Panc1 (cell line): Measurements from ENCODE around the gene TPP1. TPM values are rescaled to one million over a fixed set of nuclear protein-coding genes. Genes with fewer than 3 reads are reported as not detected.

Experiments
- ATAC-seq: fragments of 200-7000 bp; cut with Tn5 transposase; 2 replicates; pipeline ENCODE4 v1.9.1; 2020; ENCODE audit warnings: mild to moderate bottlenecking, moderate library complexity
- BruUV-seq: library from RNA; stranded (reverse); fragments of 400-500 nt; replicated peaks from 2 replicates; lab custom pipeline; 2021; lab: Mats Ljungman, UMichigan
- CTCF ChIA-PET: fragments of 300-600 bp; sonication (Branson Sonifier 250); formaldehyde crosslinking; loops from one replicate; lab custom pipeline; 2022; ENCODE audit warnings: antibody characterized with exemption; lab: Charles Lee
- POLR2A ChIA-PET: fragments of 300-600 bp; sonication (Branson Sonifier 250); formaldehyde crosslinking; loops from one replicate; lab custom pipeline; 2022; ENCODE audit warnings: antibody characterized with exemption; lab: Charles Lee
- DNase-seq: peaks from one replicate; pipeline ENCODE4 v3.0.0-alpha.2; 2010; ENCODE audit warnings: low read depth, low spot score
- H3K27ac ChIP-seq: 2 replicates; pipeline ENCODE4 v1.5.1; 2011; ENCODE audit warnings: mild to moderate bottlenecking, low read length, inconsistent platforms
- H3K27me3 ChIP-seq: fragments of 200-500 bp; sonication (Bioruptor generic); 2 replicates; pipeline ENCODE4 v1.6.0; 2014; ENCODE audit warnings: low read length, inconsistent platforms; ENCODE audit not compliant: control insufficient read depth, insufficient read depth
- H3K36me3 ChIP-seq: fragments of 200-500 bp; sonication (Bioruptor generic); 2 replicates; pipeline ENCODE4 v1.5.1; 2014; ENCODE audit warnings: inconsistent platforms, mild to moderate bottlenecking, low read length, moderate library complexity; ENCODE audit not compliant: control insufficient read depth, insufficient read depth
- H3K4me1 ChIP-seq: 2 replicates; pipeline ENCODE4 v1.5.1; 2011; ENCODE audit warnings: inconsistent platforms, mild to moderate bottlenecking, low read length, moderate library complexity; ENCODE audit not compliant: control insufficient read depth, insufficient read depth
- H3K4me3 ChIP-seq, 2 experiments: 2 replicates each; pipeline ENCODE4 v1.5.1; 2011 to 2012; ENCODE audit warnings: low read depth in 2 of 2, low read length in 2 of 2, mild to moderate bottlenecking in 2 of 2, inconsistent platforms in 1 of 2, moderate library complexity in 1 of 2
- H3K9me3 ChIP-seq: fragments of 200-500 bp; sonication (Bioruptor generic); 2 replicates; pipeline ENCODE4 v1.5.1; 2014; ENCODE audit warnings: low read depth, mild to moderate bottlenecking, inconsistent platforms, low read length, moderate library complexity; ENCODE audit not compliant: control insufficient read depth, insufficient read depth
- POLR2AphosphoS5 ChIP-seq: IDR thresholded peaks from 2 replicates; pipeline ENCODE4 v1.6.1; 2012; ENCODE audit warnings: mild to moderate bottlenecking, low read depth, low read length, moderate library complexity
- REST ChIP-seq, 2 experiments: IDR thresholded peaks; 2 replicates each; pipeline ENCODE4 v1.6.1; 2011 to 2012; ENCODE audit warnings: low read depth in 2 of 2, control low read depth in 1 of 2, low read length in 1 of 2, mild to moderate bottlenecking in 1 of 2, moderate library complexity in 1 of 2; ENCODE audit not compliant: insufficient read depth in 1 of 2
- SIN3A ChIP-seq: IDR thresholded peaks from 2 replicates; pipeline ENCODE4 v1.6.1; 2012; ENCODE audit warnings: low read depth, mild to moderate bottlenecking, low read length, moderate library complexity, borderline replicate concordance; ENCODE audit not compliant: insufficient read depth
- TCF7L2 ChIP-seq: IDR thresholded peaks from 2 replicates; pipeline ENCODE4 v1.6.1; 2011; ENCODE audit warnings: mild to moderate bottlenecking, low read depth, low read length, inconsistent platforms
- in situ Hi-C: cut with HindIII; loops from 2 replicates; pipeline ENCODE4 v1.10.0; 2016; ENCODE audit warnings: low sequenced_read_pairs, low pct_unique_long_range_greater_than_20kb
- intact Hi-C: fragments of 100-400 bp; cut with micrococcal nuclease; formaldehyde crosslinking; loops from one replicate; pipeline ENCODE4 v1.10.0; 2022; ENCODE audit not compliant: unreplicated experiment
- total RNA-seq: library from RNA; stranded (reverse); gene quantifications from one replicate; pipeline ENCODE4 v1.2.1, GENCODE V29; 2021; ENCODE audit not compliant: unreplicated experiment
- TF ChIP-seq, protein P1 (sequence below): fragments of 450-650 bp; IDR thresholded peaks from 2 replicates; pipeline ENCODE4 v1.5.1; 2017; ENCODE audit warnings: mild to moderate bottlenecking

Gene TPP1
- total RNA-seq, 1 experiment from 2014 or later: 200 TPM

GRCh38 chr11:6655020-6655789, 36.0 kb upstream of the TPP1 start:
- ATAC-seq (peak; percentile 51), DNase-seq (no peak)
- H3K36me3 ChIP-seq: no peaks in the 10 kb centered on the region; the same call in 1 of the 2 replicates
- intact Hi-C loops (no loop called here), in situ Hi-C loops (no loop called here)
- TF ChIP-seq REST (IDR thresholded peaks at IDR 0.05; ENCODE audit: insufficient read depth in 1 of 2, low read depth in 2 of 2, low read length in 1 of 2): no peak
- TF ChIP-seq, protein P1, sequence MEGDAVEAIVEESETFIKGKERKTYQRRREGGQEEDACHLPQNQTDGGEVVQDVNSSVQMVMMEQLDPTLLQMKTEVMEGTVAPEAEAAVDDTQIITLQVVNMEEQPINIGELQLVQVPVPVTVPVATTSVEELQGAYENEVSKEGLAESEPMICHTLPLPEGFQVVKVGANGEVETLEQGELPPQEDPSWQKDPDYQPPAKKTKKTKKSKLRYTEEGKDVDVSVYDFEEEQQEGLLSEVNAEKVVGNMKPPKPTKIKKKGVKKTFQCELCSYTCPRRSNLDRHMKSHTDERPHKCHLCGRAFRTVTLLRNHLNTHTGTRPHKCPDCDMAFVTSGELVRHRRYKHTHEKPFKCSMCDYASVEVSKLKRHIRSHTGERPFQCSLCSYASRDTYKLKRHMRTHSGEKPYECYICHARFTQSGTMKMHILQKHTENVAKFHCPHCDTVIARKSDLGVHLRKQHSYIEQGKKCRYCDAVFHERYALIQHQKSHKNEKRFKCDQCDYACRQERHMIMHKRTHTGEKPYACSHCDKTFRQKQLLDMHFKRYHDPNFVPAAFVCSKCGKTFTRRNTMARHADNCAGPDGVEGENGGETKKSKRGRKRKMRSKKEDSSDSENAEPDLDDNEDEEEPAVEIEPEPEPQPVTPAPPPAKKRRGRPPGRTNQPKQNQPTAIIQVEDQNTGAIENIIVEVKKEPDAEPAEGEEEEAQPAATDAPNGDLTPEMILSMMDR: no peak
- no peaks in the 10 kb centered on the region for H3K4me1 ChIP-seq
- no peaks in the 10 kb centered on the region for H3K9me3 ChIP-seq
- no peak overlapping the region for H3K27ac ChIP-seq
- peaks cover 67% of the 10 kb centered on the region for H3K27me3 ChIP-seq
- H3K4me3 ChIP-seq: no peak overlapping the region; a peak in 1 of 4 replicates
- ChIA-PET POLR2A (no interaction called here), CTCF (no interaction called here)
- BruUV-seq: no TSS peak

- ChIA-PET CTCF (no interaction called here), POLR2A (no interaction called here)
- no peak for DNase-seq
- no TSS peak for BruUV-seq
- H3K4me3 ChIP-seq: no peak overlapping the region; a peak in 1 of 4 replicates
- in situ Hi-C loops: no loop called here
- no peak for ATAC-seq
- no peaks in the 10 kb centered on the region; the same call in 1 of the 2 replicates for H3K36me3 ChIP-seq
- H3K4me1 ChIP-seq: no peaks in the 10 kb centered on the region
- H3K27me3 ChIP-seq: peaks cover 74% of the 10 kb centered on the region
- H3K9me3 ChIP-seq: no peaks in the 10 kb centered on the region
- intact Hi-C loops: no loop called here
- TF ChIP-seq POLR2AphosphoS5 (no peak), SIN3A (no peak)
- no peak overlapping the region for H3K27ac ChIP-seq
Measured at GRCh38 chr11:6654281-6655019, 35.2 kb upstream of the TPP1 start.

DNA sequence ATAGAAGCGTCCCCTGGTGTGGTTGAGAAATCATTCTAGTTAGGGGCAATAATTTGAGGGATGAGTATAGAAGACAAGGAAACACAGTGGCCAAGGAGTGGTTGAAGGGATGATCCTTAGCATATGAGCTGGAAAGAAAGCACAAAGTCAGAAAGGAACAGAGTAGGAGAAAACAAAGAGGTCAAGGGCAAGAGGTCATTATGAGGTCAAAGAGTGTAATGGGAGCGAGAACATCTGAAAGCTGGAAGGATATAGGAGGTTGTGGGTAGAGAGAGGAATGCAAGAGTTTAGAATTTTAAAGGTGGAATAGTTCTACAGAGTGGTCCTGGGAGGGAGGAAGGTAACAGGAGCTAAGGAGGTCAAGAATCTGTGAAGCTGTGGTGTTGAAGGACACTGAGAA, 34.4 kb upstream of the TPP1 start:
- in situ Hi-C loops (no loop called here), intact Hi-C loops (no loop called here)
- ATAC-seq (no peak), DNase-seq (no peak)
- H3K36me3 ChIP-seq: no peaks in the 10 kb centered on the region; the same call in 1 of the 2 replicates
- no peak overlapping the region for H3K4me3 ChIP-seq
- no TSS peak for BruUV-seq
- TF ChIP-seq POLR2AphosphoS5 (no peak), TCF7L2 (no peak), REST (IDR thresholded peaks at IDR 0.05; ENCODE audit: insufficient read depth in 1 of 2, low read depth in 2 of 2, low read length in 1 of 2) (no peak), SIN3A (no peak)
- TF ChIP-seq, protein P1: no peak
- ChIA-PET CTCF (no interaction called here), POLR2A (no interaction called here)
- H3K27ac ChIP-seq: no peak overlapping the region
- H3K4me1 ChIP-seq: no peaks in the 10 kb centered on the region
- H3K27me3 ChIP-seq: peaks cover 79% of the 10 kb centered on the region
- H3K9me3 ChIP-seq: no peaks in the 10 kb centered on the region
